HL-60 (cell line): ENCODE measurements around the gene P2RY11.
A peak's percentile ranks its signal among the peaks of the same experiment; 100 is the strongest.

ENCODE experiments used
- DNase-seq, 2 experiments: peaks; one replicate each; pipeline ENCODE4 v3.0.0-alpha.2; 2010 to 2020; ENCODE audit warnings: low read depth in 1 of 2, low spot score in 1 of 2
- H3K27ac ChIP-seq: fragments of 250-450 bp; sonication (Bioruptor Pico); replicated peaks from 2 replicates; pipeline ENCODE4 v1.5.1; 2020; ENCODE audit warnings: mild to moderate bottlenecking, moderate library complexity
- H3K27me3 ChIP-seq: fragments of 250-450 bp; sonication (Bioruptor Pico); 2 replicates; pipeline ENCODE4 v1.5.1; 2021; ENCODE audit warnings: mild to moderate bottlenecking, moderate library complexity; ENCODE audit not compliant: insufficient read depth, poor library complexity, severe bottlenecking
- H3K4me3 ChIP-seq: replicated peaks from 2 replicates; pipeline ENCODE4 v1.5.1; 2011; ENCODE audit warnings: mild to moderate bottlenecking, control low read depth, low read length; ENCODE audit not compliant: insufficient read depth
- CTCF ChIP-seq: IDR thresholded peaks from one replicate; pipeline ENCODE4 v1.5.1; 2011; ENCODE audit warnings: low read length, control low read depth, inconsistent platforms; ENCODE audit not compliant: insufficient read depth
- GABPA ChIP-seq: IDR thresholded peaks from 2 replicates; pipeline ENCODE4 v1.6.1; 2012; ENCODE audit warnings: low read depth
- POLR2AphosphoS5 ChIP-seq: IDR thresholded peaks from 2 replicates; pipeline ENCODE4 v1.6.1; 2012; ENCODE audit warnings: low read depth
- REST ChIP-seq: IDR thresholded peaks from 2 replicates; pipeline ENCODE4 v1.6.1; 2012; ENCODE audit warnings: low read depth; ENCODE audit not compliant: insufficient replicate concordance
- SPI1 ChIP-seq: IDR thresholded peaks from 2 replicates; pipeline ENCODE4 v1.6.1; 2012; ENCODE audit warnings: low read depth, mild to moderate bottlenecking, borderline replicate concordance
- long read RNA-seq: library from polyadenylated mRNA; unstranded; transcript quantifications from one replicate; pipeline ENCODE4 v2.0.0, GENCODE V29; 2020

The P2RY11 gene
- long read RNA-seq, transcript P2RY11-201 (2 exons, 1,943 nt): major isoform, 31 of 46 reads
- long read RNA-seq, partial matches to known transcripts: 15 of 46 reads
- long read RNA-seq, other reads (novel, unspliced or antisense): 0 of 46 reads

- Histone ChIP-seq H3K27me3 (no peaks in the 10 kb centered on the region), H3K27ac (peak within 1 kb of the TSS; percentile 89), H3K4me3 (0 out of 2 replicates have a peak within 1 kb of the TSS, but pooled peaks have one; percentile 4)
- peak; percentile 80 to 97 for DNase-seq
- TF ChIP-seq POLR2AphosphoS5 (peak; percentile 95), SPI1 (peak; percentile 28; the same call in 1 of the 2 replicates), GABPA (no peak)
Measured at GRCh38 chr19:10111405-10111811, at the start of gene P2RY11. Gene P2RY11 (plus strand): TSS chr19:10111693. CDS start chr19:10111722, 29 bp downstream.

GRCh38 chr19:10061717-10062310 lies 49.7 kb upstream of the P2RY11 start:
- H3K4me3 ChIP-seq: no peak overlapping the region
- no peak for TF ChIP-seq CTCF
- peak; percentile 91 for TF ChIP-seq REST
- TF ChIP-seq GABPA: no peak
- no peak for DNase-seq
- no peak overlapping the region for H3K27ac ChIP-seq
- no peaks in the 10 kb centered on the region for H3K27me3 ChIP-seq

GRCh38 chr19:10068205-10068604 lies 43.3 kb upstream of the P2RY11 start:
- no peak for DNase-seq
- Histone ChIP-seq H3K27me3 (no peaks in the 10 kb centered on the region), H3K4me3 (no peak overlapping the region), H3K27ac (no peak overlapping the region)
- TF ChIP-seq CTCF: no peak
- no peak for TF ChIP-seq GABPA
- no peak for TF ChIP-seq SPI1
- no peak for TF ChIP-seq REST
- no peak for TF ChIP-seq POLR2AphosphoS5

- TF ChIP-seq REST (no peak), CTCF (no peak), GABPA (no peak), SPI1 (no peak)
- no peaks in the 10 kb centered on the region for H3K27me3 ChIP-seq
- H3K27ac ChIP-seq: no peak overlapping the region
- DNase-seq: no peak
- H3K4me3 ChIP-seq: no peak overlapping the region
Measured at GRCh38 chr19:10069046-10069445, 42.4 kb upstream of the P2RY11 start.
